Cerebellar nuclear complex (tissue), 1 donor: Measurements from ENCODE around the gene FAM217B.
"Not testable (repeated sequence)": the region's sequence is repeated elsewhere in the genome, so short reads cannot be mapped to it uniquely, and the experiment has no call there.

ENCODE experiments used
- DNase-seq, 2 experiments: peaks; one replicate each; lab custom pipeline; 2025; lab: John Stamatoyannopoulos, UW

Gene FAM217B

DNA sequence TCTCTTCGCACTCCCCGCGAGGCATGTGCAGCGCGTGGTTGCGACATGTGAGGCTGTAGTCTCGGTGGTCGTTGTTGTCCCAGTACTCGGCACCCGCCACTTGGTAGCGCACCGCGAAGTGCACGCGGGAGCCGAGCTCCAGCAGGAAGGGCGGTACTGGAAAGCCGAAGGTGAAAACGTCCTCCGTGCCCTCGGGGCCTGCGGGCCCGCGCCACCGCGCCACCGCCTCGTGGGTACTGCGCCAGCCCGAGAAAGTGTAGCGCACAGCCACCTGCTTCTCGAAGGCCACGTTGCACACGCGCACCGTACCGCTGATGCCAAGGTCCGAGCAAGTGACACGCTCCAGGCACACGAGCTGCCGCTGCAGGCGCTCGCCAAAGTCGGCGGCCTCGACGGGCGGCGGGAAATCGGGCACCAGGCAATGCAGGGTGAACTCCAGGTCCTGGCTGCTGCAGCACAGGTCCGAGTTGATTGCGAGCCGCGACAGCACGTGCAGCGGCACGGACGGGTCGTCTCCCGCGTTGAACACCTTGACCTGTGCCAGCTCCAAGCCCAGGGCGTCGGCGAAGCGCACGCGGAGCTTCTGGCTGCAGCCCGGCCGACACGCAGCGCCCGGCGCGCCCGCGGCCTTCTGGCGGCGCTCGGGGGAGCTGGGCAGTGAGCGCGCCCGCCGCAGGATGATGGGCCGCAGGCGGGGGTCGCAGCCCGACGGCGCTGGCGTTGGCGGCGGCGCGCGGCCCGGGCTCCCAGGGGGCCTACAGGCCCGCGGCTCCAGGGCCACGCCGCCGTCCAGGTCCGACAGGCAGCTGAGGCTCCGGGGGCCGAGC, 924 bp upstream of the FAM217B start:
- no peak for DNase-seq

DNA sequence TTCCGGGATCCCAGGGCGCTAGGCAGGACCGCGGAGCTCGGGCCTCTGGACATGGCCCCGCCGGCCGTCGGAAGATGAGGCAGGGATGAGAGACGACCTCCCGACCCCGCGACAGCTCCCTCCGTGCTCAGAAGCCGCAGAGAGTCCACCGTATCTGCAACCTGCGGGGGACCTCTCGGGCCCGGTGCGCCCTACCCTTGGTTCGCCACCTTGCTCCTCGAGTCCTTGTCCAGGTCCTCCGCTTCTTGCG, 385 bp upstream of the FAM217B start:
- DNase-seq: no peak

DNA sequence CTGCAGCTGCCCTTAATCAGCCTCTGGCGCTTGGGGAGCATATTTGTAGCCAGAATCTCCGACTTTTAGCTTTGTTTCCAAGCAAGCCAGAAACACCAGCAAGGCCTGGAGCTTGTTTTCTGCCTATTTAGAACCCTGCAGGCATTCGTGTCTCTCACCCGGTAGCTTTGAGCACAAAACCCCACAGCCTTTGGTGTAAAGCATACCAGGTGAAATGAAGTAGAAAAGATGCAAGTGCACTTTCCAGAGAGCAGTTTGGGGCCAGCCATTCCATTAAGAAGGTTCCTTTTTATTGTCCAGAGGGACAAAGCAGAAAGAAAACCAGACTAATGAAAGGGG, 736 bp downstream of the FAM217B start:
- peak in 1 of 2 experiments; percentile 61 for DNase-seq

DNA sequence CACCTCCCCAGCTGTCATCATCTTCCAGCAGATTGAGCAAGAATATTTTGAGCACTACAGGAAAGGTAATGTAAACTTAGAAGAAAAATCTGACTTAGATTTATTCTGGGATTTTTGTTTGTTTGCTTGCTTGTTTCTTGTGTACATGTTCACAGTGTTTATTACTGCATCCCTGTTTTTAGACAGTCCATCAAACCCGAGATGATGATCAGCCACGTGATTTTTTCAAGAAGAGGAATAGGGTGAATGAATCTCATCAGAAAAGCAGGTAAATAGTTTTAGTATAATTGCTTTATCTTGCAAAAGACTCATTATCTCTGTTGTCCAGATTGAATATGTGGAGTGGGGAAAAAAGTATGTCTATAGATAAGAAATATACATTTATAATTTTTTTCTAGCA, 2.1 kb downstream of the FAM217B start:
- no peak for DNase-seq

DNA sequence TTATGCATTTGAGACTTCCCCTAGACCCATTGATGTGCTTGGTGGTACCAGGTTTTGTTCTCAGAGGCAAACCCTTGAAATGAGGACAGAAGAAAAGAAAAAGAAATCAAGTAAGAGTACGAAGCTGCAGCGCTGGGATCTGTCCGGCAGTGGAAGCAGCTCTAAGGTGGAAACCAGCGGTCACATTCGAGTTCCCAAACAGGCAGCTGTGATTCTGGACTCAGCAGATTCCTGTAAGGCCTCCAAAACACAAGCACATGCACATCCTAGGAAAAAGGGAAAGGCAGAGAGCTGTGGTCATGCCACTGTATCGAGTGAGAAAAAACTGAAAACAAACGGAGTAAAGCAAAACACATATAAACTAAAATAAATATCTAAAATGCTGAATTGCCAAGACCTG, 4.5 kb downstream of the FAM217B start:
- DNase-seq: no peak

DNA sequence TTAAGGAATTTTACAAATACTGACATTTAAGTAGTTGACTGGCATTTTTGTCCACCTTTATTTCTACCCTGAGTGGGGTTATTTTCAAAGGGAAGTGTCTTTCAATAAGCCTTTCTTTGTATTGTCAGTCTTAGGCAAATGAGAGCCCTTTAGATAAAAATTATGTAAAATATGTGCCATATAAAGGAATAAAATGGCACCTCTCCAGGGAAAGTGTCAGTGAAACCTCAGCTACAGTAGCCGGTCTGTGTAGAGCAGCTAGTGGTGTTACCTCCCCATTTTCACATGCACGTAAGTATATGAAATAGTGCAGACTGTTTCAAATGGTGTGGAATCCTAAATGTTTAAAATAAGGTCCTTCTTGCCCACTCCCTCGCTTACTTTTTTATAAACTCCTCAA, 5.0 kb downstream of the FAM217B start:
- DNase-seq: no peak

DNA sequence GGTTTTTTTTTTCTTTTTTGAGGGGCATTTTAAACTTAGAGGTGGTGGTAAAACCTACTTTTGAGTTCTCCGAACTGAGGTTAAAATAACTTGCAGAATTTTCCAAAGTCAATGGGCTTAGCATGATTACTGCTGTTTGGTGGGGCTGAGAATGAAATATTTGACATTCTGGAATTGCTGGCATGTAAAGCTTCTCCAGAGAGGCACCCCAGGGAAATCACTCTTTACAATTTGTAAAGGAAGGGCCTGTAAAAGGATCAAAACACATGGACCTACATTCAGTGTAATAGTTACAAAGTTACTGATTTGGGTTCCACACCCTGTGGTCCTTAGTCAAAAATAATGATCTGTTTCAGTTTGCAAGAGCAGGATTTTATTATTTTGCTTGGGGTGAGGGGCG, 5.5 kb downstream of the FAM217B start:
- DNase-seq: no peak

DNA sequence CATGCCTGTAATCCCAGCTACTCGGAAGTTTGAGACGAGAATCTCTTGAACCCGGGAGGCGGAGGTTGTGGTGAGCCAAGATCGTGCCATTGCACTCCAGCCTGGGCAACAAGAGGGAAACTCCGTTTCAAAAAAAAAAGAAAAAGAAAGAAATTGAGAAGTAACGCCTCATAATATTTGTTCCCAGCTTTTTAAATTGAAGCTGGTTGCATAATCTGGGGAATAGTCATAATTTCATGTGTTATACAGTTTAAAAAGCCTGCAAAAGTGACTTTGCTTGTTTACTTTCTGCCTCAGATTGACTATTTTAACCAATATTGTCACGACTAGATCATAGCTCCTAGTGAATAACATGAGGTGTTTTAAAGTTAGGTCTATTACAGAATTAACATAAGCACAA, 7.2 kb downstream of the FAM217B start:
- no peak for DNase-seq

DNA sequence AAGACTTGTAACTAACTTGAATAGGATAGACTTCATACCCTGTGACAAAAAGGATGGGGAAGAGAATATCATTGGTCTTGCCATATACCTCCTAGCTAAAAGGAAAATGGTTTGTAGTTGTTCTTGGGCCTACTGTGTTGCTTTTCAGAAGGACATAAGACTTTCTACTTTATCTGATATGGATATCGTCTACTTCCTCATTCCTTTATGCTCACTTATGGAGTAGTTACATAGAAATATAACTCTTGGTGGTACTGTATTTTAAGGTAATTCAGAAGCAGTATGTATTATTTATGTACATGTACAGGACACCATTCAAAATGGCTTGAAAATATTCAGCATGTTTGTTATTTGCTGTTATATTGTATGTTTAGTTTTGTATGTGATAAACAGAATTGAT, 8.0 kb downstream of the FAM217B start:
- DNase-seq: no peak

DNA sequence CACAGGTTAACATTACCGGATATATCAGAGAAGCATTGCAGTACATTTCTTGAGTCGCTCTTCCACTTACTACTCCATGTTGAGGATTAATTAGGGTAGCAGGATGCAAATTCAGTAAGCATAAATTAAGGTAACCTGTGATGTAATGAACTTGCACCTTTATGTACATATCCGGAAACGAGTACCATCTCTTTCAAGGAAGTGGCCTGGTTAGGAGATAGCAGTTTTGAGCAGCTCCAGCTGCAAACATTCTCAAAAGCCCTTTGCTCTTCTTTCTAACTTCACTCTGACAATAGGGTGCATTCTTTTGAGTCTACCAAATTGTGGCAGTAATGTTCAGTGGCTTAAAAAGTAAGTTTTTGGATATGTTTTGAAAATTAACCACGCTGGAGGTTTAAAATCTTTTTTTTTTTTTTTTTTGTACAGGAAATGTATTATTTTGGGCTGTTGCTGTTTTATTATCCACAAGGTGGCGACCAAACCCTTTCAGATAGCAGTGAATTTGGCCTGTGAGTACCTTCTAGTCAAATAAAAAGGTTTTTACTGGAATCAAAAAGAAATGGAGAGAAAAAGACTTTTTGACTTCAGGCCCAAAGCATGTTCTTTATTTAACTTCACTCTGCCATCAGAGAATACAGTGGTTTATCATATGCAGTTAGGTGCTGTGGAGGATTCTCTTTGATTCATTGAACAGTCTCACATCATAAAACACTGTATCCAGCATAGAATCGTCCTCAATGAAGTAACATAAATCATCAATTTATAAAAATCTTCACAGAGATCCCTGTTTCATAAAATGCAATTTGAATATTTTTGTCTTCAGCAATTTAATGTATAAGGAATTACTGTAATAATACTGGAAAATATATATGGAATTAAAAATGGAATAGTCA, 8.9 kb downstream of the FAM217B start:
- DNase-seq: peak in 1 of 2 experiments; percentile 31

DNA sequence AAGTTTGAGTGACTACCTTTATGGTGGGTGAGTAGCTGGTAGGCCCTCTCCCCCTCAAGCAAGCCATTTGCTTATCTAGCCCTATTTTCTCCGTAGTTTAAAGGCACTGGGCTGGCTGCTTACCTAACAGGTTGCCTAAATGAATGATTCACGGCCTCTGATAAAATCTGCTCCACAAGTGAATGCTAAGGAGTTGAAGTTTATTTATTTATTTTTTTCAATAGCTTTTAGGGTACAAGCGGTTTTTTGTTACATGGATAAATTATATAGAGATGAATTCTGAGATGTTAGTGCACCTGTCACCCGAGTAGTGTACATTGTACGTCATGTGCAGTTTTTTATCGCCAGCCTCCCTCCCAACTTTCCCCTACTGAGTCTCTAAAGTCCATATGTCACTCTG, 9.7 kb downstream of the FAM217B start:
- DNase-seq: no peak

DNA sequence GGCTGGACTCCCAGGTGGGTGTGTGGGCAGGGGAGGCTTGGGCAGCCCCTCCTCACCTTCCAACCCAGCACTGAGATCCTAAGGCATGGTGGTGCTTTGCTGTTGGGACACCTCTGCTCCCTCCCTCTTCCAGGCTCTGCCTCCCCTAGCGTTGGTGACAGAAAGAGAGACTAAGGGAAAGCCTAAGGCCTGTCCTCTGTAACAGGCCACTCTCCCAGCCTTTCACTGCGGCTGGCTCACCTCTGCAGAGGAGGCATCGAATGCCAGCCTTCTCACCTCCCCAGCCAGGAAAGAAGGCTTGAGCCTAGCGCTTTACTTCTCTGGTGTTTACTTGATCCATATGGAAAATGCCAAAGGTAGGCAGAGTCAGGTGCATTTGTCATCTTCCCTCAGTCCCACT, 14.5 kb downstream of the FAM217B start:
- DNase-seq: no peak

DNA sequence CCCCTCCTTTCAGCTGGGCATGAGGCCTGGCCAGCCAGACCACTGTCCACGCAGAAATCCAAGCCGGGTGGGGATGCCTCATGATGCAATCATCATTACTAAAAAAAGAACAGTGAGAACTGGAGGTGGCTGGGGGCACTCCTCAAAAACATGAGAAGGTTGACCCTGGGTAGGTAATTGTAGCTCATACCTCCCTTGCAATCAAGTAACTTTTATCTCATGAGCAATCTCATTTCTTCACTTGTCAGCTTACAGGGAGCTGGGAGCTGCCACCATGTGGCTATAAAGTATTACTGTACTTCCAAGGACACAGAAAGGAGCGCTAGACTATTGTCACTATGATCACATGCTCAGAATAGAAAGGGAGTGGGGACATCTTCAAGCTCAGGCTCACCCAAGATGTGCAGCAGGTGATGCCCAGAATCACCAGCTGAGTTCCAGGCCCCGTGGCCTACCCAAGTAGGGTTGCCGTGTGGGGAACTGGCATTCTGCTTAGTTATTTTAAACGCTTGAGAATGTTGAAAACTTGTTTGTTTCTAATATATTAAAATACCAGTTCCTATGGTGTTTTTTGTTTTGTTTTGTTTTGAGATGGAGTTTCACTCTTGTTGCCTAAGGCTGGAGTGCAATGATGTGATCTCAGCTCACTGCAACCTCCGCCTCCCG, 15.1 kb downstream of the FAM217B start:
- no peak for DNase-seq

DNA sequence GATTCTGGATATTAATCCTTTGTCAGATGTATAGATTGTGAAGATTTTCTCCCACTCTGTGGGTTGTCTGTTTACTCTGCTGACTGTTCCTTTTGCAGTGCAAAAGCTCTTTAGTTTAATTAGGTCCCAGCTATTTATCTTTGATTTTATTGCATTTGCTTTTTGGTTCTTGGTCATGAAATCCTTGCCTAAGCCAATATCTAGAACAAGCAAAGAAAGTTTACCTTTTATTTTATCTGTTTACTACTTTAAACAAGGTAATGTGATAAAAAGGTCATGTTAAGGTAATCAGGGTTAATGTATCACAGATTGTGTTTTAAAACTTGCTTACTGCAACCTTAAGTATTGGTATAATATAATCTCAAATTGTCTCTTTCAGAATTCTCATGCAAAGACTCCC, 17.4 kb downstream of the FAM217B start:
- not testable (repeated sequence) for DNase-seq

DNA sequence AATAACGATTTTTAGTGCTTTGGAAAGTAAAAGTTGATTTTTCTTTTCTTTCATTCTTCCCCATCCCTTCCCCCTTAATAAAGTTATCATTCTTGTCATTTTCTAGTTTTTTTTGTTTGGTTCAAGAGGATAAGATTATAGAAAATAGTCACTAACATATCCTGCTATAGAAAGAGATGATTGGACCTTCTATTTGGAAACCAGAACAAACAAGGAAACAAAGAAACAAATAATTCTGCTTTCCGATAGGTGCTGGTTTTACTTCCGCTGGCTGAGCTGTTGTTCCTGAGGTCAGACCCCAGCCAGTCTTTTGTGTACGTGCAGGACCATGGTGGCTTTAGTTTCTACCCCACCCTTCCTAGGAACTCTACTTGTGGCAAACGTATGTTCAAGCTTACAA, 17.9 kb downstream of the FAM217B start, which contains the start of gene CDH26:
CDH26 (plus strand) TSS at position 301 of the 400 bp plus-strand sequence. CDS start 304 bp downstream, outside the sequence.
- no peak for DNase-seq

DNA sequence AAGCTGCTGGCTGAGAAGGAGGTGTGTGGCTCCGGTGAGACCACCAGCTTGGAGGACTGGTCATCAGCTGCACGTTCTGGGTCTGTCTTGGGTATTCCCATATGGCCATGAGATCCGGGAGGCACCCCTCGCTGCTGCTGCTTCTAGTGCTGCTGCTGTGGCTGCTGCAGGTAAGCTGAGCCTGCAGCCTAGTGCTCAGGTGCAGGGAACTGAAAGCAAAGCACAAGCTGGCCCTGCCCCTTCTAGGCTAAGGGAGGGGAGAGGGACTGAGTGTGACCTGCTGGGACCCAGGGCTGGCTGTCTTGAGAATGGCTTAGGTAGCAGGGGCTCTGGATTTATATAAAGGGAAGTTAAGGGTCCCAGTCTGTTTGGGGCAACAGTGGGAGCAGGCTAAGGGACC, 18.4 kb downstream of the FAM217B start:
- DNase-seq: no peak

DNA sequence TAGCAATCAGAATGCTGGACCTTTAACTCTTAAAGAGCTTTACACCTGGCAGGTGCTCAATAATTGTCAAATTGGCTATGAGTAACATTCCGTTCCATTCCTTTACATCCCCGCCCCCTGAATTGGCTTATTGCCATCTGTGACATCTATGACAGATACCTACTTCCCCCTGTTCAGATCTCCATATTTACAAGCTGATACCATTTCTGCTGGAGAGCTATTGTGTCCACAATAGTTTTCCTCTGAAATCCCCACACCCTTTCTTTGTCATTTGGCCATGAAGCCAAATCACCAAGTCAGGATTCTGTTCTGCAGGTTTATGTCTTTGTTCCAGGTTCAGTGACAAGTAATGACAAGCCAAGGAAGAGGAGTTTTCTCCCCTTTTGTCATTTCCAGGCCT, 21.2 kb downstream of the FAM217B start:
- no peak for DNase-seq

DNA sequence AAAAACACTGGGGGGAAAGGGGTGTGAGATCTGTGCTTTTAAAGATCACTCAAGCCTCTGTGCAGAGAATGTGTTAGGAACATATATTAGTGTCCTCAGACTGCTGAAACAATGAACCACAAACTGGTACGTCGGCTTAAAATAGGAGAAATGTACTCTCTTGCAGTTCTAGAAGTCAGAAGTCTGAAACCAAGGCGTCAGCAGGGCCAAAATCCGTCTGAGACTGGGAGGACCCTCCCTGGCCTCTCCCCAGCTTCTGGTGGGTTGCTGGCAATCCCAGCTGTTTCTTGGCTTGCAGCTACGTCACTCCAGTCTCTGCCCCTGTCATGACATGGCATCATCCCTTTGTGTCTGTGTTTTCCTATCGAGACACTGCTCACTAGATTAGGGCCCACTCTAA, 22.0 kb downstream of the FAM217B start:
- DNase-seq: no peak

DNA sequence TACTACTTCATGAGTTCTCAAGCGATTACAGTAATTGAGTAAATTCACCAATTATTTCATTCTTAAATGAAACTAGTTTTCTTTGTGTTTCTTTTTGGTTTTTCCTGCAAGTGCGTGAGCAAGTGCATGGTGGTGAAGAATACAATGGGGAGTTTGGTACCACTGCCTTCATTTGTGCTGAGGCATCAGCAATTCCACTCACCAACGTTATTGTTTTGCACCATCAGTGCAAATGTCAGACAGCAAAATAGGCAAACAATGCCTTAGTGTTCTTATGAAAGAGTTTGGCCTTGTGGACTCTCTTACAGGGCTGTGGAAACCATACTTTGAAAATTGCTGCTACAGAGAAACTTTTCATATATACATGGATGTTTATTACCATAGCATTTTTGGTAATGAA, 26.2 kb downstream of the FAM217B start:
- DNase-seq: no peak

DNA sequence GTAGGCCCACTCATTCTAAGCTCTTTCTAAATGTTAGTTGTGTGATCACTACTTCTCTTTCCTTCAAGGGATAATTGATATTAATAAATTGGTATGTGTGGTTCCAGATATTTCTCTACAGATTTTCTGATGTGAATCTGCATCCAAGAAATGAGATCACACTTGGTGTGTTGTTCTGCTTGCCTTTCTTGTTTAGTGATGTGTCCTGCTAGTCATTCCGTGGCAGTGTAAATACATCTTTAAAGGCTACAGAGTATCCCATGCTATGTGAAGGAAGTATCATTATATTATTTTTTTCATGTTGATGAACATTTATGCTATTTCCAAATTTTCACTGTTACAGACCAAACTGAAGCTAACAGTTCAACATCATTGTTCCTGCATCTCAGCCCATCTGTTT, 31.2 kb downstream of the FAM217B start:
- DNase-seq: no peak

DNA sequence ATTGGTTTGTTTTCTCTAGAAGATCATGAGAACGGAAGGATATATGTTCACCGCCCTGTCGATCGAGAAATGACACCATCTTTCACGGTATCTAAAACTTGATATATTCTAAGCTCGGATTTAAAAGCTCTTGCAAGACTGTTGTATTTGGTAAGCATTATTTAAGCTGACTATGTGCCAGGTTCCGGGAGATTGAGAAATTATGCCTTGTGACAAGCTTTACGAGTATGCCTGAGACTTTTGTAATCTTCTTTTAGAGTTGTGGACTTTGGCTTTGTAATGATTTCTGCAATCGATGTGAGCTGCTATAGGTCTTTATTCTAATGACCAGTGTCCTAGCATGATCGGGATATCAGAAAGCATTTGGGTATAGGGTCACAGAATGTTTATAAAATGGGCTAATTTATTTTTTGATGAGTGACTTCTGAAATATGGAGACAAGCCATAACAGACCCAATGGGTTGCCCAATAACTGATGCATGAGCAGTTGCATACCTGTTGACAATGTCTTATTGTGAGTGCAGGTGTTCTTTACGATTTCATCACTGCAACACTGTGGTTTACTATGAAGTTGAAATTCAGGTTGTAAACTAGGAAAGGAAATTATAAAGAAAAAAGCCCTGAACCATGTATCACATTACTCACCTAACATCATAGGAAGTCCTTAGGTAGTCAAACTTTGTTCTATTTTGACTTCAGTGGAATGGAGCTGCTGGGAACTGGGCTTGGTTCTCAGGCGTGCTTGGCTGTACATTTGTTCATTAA, 32.0 kb downstream of the FAM217B start:
- DNase-seq: no peak

DNA sequence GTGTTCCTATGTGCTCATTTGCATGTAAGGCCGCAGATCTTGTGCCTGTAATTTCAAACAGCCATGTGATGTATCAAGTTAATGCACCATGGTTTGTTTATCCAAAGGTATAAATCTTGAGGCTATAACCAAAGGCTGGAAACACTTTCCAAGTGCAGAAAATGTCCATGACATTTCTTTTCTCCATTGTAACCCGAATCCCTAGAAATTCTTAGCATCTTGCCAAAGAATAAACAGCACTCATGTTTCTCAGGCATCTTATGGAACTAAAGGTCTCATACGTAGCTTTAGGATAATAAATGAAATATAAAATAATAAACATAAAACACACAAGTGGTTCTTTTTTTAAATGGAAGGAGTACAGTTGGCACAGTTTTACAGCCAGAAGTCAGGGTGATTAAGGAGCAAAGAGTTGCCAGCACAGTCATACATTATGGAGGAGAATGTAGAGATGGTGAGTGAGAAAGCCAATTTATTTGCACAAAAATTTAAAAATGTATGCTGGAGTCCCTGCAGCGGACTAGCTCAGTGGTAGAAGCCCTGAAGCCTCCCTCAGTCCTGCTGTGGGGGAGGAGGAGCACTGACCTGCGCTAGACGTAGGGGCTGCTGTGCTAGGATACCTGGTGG, 36.1 kb downstream of the FAM217B start:
- DNase-seq: no peak
